Effector CD8-positive, alpha-beta T cell (primary cell): ENCODE data around the gene GRIN2C.

Experiments used
- DNase-seq: peaks from one replicate; lab custom pipeline; 2025; lab: John Stamatoyannopoulos, UW

The GRIN2C gene

GRCh38 chr17:74801896-74802295 lies 57.8 kb downstream of the GRIN2C start:
- no peak for DNase-seq

- DNase-seq: no peak
Measured at GRCh38 chr17:74800531-74800930, 59.2 kb downstream of the GRIN2C start.

- no peak for DNase-seq
Measured at GRCh38 chr17:74799097-74799496, 60.6 kb downstream of the GRIN2C start.

- DNase-seq: no peak
Measured at GRCh38 chr17:74798239-74798707, 61.4 kb downstream of the GRIN2C start.

GRCh38 chr17:74797824-74798223 lies 61.9 kb downstream of the GRIN2C start:
- DNase-seq: no peak

- DNase-seq: no peak
Measured at GRCh38 chr17:74796866-74797265, 62.8 kb downstream of the GRIN2C start.

- no peak for DNase-seq
Measured at GRCh38 chr17:74796211-74796610, 63.5 kb downstream of the GRIN2C start.

GRCh38 chr17:74795327-74796020 lies 64.2 kb downstream of the GRIN2C start:
- DNase-seq: no peak

- DNase-seq: no peak
Measured at GRCh38 chr17:74792586-74793105, 67.0 kb downstream of the GRIN2C start.
